Inferior parietal cortex (tissue), 1 donor: ENCODE data around the gene GPANK1.

Experiments used
- DNase-seq: peaks from one replicate; pipeline ENCODE4 v3.0.0-alpha.2; 2016; ENCODE audit errors: extremely low spot score

The GPANK1 gene

DNA sequence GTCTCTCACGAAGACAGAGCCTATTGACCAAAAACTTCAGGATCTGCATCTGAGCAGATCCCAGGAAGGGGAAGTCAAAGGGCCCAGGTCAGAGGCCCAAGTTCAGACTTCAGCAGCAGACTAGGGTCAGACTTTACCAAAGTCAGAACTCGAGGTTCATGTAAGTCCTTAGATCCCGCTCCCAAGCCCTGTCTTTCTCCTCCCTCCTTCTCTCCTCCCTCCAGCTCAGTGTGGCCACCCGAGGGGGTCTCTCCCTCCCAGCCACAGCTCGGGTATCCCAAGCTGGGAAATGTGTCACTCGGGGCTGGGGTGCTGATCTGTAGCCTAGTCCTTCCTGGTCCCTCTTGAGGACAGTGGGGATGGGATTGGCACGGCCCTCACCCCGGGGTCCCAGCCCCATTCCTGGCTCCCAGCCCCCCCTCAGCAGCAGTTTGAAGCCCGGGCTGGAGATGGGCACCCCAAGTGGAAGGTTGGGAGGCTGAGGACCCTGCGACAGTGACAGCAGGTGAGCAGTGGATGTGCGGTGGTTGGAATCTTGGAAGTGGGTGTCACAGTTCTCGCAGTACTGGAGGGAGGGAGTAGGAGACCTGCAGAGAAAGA lies 2.6 kb downstream of the GPANK1 start:
- no peak for DNase-seq

DNA sequence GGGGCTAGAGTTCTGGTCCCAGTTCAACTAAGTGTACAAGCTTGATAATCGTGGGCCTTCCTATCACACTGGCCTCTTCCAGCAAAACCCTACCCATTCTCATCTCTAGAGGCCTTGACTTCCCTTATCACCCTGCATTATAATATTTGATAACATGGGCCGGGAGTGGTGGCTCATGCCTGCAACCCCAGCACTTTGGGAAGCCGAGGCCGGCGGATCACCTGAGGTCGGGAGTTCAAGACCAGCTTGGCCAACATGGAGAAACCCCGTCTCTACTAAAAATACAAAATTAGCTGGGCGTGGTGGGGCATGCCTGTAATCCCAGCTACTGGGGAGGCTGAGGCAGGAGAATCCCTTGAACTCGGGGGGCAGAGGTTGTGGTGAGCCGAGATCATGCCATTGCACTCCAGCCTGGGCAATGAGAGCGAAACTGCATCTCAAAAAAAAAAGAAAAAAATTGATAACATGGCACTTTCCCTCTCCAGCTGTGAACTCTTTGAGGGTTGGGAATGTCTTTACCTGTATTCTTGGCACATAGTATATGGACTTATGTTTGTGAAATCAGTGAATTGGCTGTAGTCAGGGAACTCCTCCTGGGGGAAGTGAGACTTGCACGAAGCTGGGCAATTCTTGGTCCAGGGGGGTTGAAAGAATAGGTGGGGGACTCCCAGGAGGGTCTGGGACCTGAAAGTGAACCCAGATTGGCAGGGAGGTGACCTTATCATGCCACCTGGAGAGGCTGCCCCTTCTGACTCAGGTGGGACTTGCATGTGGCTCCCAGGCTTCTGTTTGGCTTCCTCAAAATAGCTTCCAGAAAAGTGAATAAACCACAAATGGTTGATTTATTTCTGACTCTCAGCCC lies 3.3 kb downstream of the GPANK1 start:
- DNase-seq: no peak

DNA sequence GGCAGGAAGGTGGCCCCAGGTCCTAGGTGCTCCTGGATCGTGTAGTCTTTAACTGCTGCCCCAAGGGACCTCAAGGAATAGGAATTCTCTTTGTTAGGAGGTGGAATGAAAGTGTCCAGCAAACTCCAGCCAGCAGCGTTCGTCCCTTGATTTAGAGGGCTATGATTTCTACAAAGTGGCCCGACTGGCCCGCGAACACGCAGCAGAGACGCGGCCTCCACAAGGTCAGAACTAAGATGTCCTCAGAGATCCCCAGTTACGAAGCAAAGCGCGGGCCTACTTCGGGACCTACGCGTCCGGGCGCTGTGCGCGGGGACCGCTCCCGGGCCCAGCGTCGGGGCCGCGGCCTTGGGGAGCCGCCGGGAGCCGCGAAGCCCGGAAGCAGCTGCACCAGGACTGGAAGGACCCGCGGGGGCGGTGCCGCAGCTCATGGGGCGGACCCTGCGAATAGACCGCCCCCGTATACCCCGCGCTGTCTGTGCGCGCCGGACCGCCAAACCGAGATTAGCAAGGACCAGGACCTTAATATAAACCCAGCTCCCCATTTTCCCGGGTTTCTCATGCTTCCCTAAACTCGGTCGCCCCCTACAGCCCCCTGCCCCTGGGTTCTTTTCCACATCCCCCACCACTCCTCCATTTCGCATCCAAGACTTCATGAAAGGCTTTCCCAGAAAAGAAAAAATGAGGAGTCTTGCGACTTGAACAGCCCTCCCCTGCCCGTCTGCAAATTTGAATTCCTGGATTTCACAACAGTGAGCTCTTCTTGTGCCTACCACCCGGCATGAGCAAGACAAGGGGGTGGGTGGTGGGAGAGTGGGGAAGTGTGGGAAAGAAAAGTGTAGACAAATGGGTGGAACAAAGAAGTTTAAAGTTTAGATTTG lies 4.2 kb downstream of the GPANK1 start, which contains the start of gene C6orf47:
Gene C6orf47, minus strand, starts transcription at position 398 of the 881 bp plus-strand sequence. CDS start 831 bp downstream, outside the sequence.
- DNase-seq: peak; percentile 71

DNA sequence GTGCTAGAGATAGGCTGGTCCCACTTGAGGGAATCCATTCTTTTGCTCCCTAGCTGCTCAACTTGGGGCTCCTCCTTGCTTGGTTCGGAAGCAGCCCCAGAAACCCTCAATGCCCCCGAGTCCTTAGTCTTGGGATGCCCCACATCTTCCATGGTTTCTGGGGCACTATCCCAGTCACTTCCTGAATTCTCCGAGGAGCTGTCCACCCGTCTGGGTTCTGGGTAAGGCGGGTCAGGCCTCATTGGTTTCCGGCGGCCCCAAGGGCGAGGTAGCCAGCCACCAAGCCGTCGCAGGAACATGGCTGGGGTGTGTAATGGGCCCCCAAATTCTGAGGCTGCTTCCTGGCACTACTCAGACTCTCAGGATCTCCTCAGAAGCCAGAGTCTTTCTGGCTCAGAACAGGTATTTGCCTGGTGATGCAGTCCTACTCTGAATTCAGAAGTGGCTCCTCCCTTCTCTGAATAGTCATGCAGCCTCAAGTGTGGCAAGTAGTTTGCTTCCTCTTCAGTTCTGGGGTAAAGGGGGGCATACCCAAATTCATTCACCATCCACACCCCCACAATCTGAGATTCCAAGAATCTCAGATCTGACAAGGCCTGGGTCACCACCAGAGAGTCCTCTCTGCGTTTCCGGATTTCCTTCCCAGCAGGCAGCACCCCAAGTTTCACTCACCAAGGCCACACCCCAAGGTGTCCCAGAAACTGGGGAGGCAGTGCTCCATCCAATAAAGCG lies 5.0 kb downstream of the GPANK1 start:
- DNase-seq: no peak

DNA sequence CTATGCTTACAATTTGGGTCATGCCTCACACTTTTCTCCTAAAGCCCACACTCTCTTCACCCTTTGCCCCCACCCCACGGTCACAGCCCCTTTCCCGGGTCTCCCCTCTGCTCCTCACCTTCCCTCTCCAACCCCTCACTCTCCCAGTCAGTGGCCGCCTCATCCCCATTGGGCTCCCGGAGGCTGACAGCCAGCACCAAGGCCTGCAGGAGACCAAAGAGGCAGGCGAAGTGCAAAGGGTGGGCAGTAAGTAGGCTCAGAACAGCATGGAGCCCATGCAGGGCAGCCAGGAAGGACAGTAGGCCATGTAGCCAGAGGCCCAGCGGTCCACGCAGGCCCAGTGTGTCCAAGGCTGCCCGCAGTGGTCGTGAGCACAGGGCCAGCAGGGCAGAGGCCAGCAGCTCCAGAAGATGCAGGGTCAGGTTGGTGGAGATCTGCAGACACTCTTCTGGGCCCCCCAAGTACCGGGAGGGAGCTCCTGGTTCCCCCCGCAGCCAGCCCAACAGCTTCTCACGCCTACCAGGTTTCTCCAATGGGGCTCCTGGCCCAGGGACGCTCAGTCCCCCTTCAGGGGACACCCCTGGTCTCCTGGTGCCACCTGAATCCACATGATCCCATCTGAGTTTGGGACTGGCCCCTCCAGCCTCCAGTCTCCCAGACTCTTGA lies 5.7 kb downstream of the GPANK1 start:
- DNase-seq: no peak

DNA sequence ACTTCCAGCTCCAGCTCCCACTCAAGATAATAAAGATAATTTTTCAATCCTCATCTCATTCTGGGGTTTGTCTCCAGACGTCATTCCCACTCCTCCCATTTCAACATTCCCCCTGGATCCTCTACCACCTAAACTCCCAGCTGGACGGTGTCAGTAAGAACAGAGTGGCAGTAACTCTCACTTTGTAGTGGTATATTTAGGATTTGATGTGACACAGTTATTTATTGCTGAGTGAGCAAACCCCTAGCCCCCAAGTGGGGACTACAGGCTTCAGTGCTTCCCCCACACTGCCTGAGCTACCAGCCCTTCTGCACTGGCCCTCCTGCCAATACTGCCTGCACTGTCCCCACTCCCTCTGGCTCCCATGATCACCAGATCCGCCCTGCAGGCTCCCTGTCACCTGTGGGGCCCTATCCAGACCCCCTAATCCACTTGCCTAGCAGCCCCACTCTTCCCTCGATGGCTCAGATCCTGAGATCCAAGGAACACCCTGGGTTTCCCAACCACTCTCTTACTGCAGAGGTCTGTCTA lies 6.6 kb downstream of the GPANK1 start:
- DNase-seq: no peak

DNA sequence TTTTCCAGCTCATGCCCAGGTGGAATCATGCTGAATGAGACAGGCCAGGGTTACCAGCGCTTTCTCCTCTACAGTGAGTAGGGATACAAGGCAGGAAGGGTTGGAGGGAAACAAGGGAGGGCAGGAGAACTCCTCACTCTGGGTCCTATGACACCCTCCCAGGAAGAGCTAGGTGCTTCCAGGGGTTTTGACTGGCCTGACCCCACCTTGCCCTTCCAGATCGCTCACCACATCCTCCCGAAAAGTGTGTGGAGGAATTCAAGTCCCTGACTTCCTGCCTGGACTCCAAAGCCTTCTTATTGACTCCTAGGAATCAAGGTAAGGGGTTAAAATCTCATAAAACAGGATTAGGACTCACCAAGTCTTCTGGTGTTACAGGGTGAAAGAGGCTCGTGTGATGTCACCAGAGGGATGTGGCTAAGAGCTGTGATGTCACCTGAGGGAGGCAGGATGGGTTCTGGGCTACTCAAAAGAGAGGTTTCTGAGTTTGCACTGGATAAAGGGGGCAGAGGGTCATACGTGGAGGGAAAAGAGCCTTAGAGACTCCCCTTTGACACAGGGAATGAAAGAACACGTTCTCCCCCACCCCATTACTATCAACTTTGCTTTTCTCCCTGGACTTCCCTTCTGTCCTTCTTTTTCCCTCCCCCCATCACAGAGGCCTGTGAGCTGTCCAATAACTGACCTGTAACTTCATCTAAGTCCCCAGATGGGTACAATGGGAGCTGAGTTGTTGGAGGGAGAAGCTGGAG lies 7.2 kb downstream of the GPANK1 start:
- DNase-seq: no peak

DNA sequence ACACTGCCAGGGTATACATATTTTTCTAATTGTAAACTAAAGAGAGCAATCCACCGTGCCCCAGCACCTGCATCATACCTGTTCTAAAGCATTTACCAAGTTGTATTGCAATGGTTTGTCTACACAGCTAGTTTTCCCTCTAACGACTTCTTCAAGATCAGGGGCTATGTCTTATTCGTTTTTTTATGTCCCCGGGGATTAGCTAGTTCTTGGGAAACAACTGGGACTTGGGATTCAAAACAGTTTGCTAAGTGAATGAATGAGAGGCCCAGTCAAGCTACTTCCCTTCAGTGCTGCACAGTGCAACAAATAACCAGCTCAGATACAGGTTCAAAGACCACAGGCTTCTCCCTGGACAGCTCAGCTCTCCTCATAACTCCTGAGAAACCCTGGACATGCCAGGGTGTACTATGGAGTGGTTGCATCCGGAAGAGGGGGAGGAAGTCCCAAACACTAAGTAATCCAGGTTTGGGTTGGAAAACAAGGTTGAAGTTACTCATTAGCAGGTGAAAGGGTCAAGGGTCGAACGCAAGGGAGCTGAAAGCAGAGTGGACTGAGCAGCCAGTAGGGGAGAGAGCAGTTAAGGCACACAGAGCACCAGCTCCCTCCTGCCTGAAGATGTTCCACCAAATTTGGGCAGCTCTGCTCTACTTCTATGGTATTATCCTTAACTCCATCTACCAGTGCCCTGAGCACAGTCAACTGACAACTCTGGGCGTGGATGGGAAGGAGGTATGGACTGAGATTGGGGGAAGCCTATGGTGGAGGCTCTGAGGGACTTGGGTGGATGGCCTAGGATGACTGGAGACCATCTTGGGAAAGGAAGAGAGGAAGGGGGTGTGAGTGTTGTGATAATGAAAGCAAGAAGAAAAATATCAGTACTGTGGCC lies 9.2 kb downstream of the GPANK1 start, which contains the start of gene APOM:
Gene APOM, plus strand, starts transcription at position 546 of the 889 bp plus-strand sequence. Its CDS starts 73 bp downstream, at position 619.
- DNase-seq: no peak

DNA sequence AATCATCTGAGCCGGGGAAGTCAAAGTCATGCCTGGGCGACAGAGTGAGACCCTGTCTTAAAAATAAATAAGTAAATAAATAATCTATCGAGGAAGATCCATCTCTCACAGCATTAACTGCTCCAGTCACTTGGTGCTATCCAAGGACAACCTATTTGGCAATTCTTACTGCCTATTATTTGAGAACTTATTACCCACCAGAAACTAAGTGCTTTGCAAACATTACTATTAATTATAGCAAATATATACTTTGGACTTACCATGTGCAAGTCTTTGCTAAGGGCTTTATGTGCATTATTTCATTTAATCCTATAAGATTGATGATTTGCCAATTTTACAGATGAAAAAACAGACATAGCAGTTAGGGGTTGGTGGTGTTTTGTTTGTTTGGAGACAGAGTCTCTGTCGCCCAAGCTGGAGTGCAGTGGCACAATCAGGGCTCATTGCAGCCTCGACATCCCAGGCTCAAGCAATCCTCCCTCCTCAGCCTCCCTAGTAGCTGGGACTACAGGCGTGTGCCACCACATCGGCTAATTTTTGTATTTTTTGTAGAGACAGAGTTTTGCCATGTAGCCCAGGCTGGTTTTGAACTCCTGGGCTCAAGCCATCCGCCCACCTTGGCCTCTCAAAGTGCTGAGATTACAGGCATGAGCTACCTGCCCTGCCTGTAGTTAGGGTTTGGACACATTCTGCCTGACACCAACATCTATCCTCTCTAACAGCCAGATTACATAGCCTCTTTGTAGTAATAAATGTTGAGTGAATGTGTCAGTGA lies 10.0 kb downstream of the GPANK1 start:
- DNase-seq: no peak

DNA sequence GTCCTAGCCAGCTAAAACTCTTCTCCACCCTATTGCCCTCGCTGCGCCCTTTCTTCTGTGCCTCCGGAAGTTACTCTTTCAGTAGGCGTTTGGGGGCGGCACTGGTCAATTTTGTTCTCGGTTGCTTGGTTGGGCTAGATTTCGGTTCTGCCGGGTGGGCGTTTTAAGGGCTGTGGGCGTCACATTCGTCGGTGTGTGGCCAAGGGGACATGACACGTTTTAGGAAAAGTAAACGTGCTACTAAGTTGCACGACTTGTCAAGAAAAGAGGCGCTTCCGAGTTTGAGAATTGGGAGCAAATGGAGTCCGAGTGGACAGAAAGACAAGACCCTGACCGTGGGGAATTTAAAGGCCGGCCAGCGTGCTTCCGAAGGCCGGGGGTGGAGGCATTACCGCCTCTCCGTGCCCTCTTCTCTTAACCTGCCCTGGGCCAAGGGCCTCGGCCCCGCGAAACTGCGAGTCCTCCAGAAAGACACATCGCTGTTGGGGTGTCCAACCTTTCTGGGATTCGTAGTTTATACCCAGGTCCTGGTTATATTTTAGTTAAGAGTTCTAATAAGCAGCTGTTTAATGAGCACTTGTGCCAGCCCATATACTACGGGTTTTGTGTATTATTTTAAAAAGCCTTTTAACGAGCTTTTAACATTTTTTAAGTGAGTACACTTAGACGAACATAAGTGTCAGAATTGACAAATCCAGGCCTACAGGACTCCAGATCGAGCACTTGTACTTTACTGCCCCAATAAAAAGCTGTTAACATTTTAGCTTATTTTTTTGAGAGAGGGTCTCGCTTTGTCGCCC lies 11.7 kb downstream of the GPANK1 start:
- DNase-seq: no peak

DNA sequence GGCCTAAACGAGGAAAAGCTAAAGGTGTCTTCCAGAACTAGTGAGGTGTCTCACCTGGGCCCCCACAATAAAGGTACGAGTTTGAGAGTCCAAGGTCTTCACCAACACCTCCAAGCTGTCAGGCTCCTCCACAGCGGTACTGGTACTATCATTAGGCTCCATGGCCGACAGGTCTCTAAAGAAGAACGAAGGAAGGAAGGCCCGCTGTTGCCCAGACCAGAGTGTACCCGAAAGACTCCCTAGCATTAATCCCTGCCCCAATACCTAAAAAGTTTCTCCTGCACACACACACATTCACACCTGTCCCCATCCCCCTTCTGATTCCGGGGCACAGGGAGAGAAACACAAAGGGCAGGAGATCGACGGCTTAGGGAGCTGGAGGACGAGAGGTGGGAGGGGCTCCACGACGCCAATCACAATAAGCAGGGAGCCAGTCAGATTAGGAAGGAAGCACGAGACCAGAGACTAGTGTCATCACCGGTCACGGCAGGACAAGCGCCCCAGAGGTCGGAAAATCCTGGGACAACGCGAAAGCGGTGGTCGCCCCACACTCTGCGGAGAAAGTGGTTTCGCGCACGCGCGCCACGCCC lies 13.1 kb downstream of the GPANK1 start:
- peak; percentile 63 for DNase-seq

DNA sequence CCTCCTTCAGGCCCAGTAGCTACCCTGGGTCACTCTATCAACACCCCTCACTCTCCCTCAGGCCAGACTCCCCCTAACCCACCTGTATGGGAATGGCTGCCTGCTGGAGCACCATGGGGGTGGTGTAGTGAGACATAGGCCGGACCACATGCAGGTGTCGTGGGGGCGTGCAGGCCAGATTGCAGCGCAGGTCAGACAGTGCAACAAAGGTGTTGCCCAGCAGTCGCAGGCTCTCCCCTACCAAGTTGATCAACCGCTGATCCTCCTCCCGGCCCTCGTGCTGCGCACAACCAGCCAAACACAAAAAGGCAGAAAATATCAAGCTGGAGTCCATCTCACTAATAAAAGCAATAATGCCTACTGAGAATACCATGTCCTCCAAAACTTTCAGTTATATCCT lies 19.5 kb downstream of the GPANK1 start:
- DNase-seq: no peak

DNA sequence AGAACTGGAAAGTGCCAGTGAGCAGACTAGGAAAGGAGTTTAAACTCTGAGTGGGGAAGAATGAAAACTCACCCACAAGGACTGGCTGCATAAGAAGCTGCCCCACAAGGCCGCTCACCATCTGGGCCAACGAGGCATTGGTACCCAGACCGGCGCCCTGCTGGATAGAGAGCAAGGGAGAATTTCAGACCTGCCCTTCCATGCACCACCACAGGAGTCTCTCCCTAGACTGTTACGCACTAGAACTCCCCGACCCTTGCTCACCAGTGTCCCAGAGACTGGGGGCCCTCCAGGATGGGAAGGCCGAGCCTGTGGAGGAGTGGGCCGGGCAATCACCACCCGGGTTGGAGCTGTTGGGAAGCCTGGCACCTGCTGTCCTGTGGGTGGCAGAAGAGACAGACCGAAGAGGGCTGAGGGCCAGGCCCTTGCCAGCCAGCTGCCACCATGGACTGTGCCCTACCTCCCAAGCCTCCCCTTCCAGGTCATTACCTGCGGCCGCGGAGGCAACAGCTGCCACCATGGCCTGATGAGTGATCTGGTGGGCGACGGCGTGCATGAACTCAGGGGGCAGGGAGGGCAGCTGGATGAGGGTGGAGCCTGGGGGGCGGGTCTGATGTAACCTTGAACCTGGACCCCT lies 20.9 kb downstream of the GPANK1 start:
- DNase-seq: no peak

DNA sequence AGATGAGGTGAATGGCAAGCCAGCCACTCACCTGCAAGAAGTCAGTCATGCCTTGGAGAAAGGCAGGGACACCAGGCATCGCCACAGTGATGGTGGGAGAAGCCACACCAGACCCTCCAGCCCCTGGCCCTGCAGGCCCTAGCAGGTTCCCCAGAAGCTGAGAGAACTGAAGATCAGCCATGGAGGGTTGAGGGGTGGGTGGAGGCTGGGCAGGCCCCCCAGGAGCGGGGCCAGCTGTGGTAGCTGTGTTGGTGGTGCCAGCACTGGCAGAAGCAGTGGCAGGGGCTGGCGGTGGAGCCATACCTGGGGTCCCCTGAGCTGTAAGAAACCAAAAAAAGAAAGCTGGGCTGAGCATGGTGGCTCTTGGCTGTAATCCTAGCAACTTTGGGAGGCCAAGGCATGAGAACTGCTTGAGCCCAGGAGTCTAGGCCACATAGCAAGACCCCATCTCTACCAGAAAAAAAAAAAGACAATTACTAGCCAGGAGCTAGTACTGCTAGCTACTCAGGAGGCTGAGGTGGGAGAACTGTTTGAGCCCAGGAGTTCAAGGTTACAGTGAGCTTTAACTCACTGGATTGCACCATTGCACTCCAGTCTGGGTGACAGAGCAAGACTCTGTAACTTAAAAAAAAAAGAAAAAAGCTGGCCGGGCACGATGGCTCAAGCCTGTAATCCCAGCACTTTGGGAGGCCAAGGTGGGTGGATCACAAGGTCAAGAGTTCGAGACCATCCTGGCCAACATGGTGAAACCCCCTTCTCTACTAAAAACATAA lies 21.8 kb downstream of the GPANK1 start:
- DNase-seq: no peak

DNA sequence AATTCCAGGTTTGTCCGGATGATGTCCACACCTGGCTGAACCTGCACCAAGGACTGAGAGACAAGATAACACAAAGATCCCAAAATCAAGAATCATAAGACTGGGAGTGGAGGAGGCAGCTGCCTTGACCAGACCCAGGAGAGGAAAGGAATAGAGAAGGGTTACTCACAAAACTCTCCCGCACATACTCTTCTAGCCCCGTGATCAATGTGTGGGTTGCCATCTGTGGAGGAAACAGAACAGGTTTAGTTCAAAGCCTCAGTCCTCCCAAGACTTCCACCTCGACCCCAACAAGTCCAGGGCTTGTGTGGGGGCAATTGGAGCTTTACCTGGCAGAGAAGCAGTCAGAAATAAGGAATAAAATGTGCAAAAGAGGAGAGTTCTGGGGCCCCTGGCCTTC lies 23.4 kb downstream of the GPANK1 start:
- DNase-seq: no peak

DNA sequence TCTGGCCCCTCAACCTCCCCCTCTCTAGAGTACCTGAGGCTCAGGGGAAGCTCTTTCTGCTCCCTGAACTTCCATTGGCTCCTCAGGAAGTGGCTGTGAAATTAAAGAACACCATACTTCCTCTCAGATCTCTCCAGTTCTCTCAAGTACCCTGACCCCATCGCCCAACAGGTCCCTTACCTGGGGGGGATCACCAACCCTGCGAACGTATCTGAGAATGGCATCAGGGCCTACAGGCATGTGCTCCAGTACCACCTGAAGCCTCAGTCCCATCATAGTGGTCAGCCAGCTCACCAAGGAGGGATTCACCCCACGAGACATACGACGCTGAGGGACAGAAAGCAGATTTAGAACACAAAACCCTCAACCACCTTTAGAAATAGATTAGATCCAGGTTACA lies 24.2 kb downstream of the GPANK1 start:
- DNase-seq: no peak
